Smooth muscle cell (in vitro differentiated cells): ENCODE results near the gene ZFP36L1. TPM values are rescaled to one million over a fixed set of nuclear protein-coding genes. Genes with fewer than 3 reads are reported as not detected.

Experiments used
- DNase-seq: peaks from one replicate; lab custom pipeline; 2025; ENCODE audit not compliant: unreplicated experiment; lab: John Stamatoyannopoulos, UW
- H2AFZ ChIP-seq: fragments of 200-600 bp; sonication (generic); 2 replicates; pipeline ENCODE4 v1.6.0; 2016; ENCODE audit warnings: antibody characterized with exemption, low read depth, mild to moderate bottlenecking
- H3F3A ChIP-seq: fragments of 200-600 bp; sonication (generic); 2 replicates; pipeline ENCODE4 v1.6.0; 2017; ENCODE audit warnings: antibody characterized with exemption, low read depth
- H3K27ac ChIP-seq: fragments of 200-600 bp; sonication (generic); 2 replicates; pipeline ENCODE4 v1.5.1; 2016; ENCODE audit warnings: low read depth, mild to moderate bottlenecking
- H3K27me3 ChIP-seq: fragments of 200-600 bp; sonication (generic); 2 replicates; pipeline ENCODE4 v1.6.1; 2016; ENCODE audit warnings: low read depth, mild to moderate bottlenecking
- H3K36me3 ChIP-seq: fragments of 200-600 bp; sonication (generic); 2 replicates; pipeline ENCODE4 v1.5.1; 2016; ENCODE audit warnings: low read depth
- H3K4me1 ChIP-seq: fragments of 200-600 bp; sonication (generic); 2 replicates; pipeline ENCODE4 v1.5.1; 2016; ENCODE audit warnings: low read depth
- H3K4me2 ChIP-seq: fragments of 200-600 bp; sonication (generic); 2 replicates; pipeline ENCODE4 v1.6.0; 2016; ENCODE audit warnings: mild to moderate bottlenecking
- H3K4me3 ChIP-seq: fragments of 200-600 bp; sonication (generic); 2 replicates; pipeline ENCODE4 v1.5.1; 2016; ENCODE audit warnings: mild to moderate bottlenecking
- H3K79me2 ChIP-seq: fragments of 200-600 bp; sonication (generic); 2 replicates; pipeline ENCODE4 v1.6.0; 2016; ENCODE audit warnings: low read depth, mild to moderate bottlenecking
- H3K9ac ChIP-seq: fragments of 200-600 bp; sonication (generic); 2 replicates; pipeline ENCODE4 v1.6.0; 2016; ENCODE audit warnings: low read depth
- H3K9me3 ChIP-seq: fragments of 200-600 bp; sonication (generic); replicated peaks from 2 replicates; pipeline ENCODE4 v1.5.1; 2016; ENCODE audit warnings: low read depth
- H4K20me1 ChIP-seq: fragments of 200-600 bp; sonication (generic); 2 replicates; pipeline ENCODE4 v1.6.0; 2016; ENCODE audit warnings: low read depth
- CTCF ChIP-seq: fragments of 200-600 bp; sonication (generic); IDR thresholded peaks from 2 replicates; pipeline ENCODE4 v1.5.1; 2017; ENCODE audit warnings: borderline replicate concordance, mild to moderate bottlenecking, antibody characterized with exemption; ENCODE audit not compliant: insufficient read depth, poor library complexity, severe bottlenecking
- WGBS: methylation state at CpG from one replicate; pipeline ENCODE4 v1.1.7; 2016; ENCODE audit warnings: low lambda C conversion rate; 5-methylcytosine and 5-hydroxymethylcytosine counted together
- polyA plus RNA-seq: library from polyadenylated mRNA; unstranded; fragments of >200 nt; fragmentation: Nextera tagmentation; extraction: Ambion mirVana; gene quantifications from 2 replicates; pipeline ENCODE4 v1.2.1, GENCODE V29; 2016
- total RNA-seq: library from RNA; depleted of rRNA; stranded (reverse); fragments of >200 nt; gene quantifications from 2 replicates; pipeline ENCODE4 v1.2.3, GENCODE V29; 2014

The ZFP36L1 gene
- total and polyA plus RNA-seq, 2 experiments from 2014 or later: 166 to 418 TPM

- Histone ChIP-seq H4K20me1 (no peaks in the 10 kb centered on the region), H3K9ac (no peak overlapping the region), H3K4me2 (no peak overlapping the region), H2AFZ (no peak overlapping the region), H3K9me3 (peaks cover 14% of the 10 kb centered on the region), H3K36me3 (peaks cover 36% of the 10 kb centered on the region), H3K4me1 (no peaks in the 10 kb centered on the region), H3K4me3 (no peak overlapping the region), H3K27me3 (no peaks in the 10 kb centered on the region), H3K79me2 (no peaks in the 10 kb centered on the region), H3F3A (no peaks in the 10 kb centered on the region), H3K27ac (no peak overlapping the region)
- DNase-seq: no peak
- TF ChIP-seq CTCF: no peak
- WGBS: 98% methylated on average over 2 of the region's 2 CpGs
These were observed 47.6 kb upstream of the ZFP36L1 start for GRCh38 chr14:68840454-68840853.

- Histone ChIP-seq H4K20me1 (no peaks in the 10 kb centered on the region), H3K27me3 (no peaks in the 10 kb centered on the region), H3K9me3 (peaks cover 14% of the 10 kb centered on the region), H3K4me2 (no peak overlapping the region), H3K36me3 (peaks cover 36% of the 10 kb centered on the region), H3K4me3 (no peak overlapping the region), H3F3A (no peaks in the 10 kb centered on the region), H3K9ac (no peak overlapping the region), H3K79me2 (no peaks in the 10 kb centered on the region), H3K27ac (no peak overlapping the region), H2AFZ (no peak overlapping the region), H3K4me1 (no peaks in the 10 kb centered on the region)
- 81% methylated on average over 1 of the region's 1 CpG for WGBS
- no peak for TF ChIP-seq CTCF
- no peak for DNase-seq
These were observed 43.2 kb upstream of the ZFP36L1 start for GRCh38 chr14:68836082-68836481.

- H3K9ac ChIP-seq: no peak overlapping the region
- TF ChIP-seq CTCF: no peak
- H3F3A ChIP-seq: no peaks in the 10 kb centered on the region
- no peaks in the 10 kb centered on the region for H3K4me1 ChIP-seq
- H3K27me3 ChIP-seq: no peaks in the 10 kb centered on the region
- H3K4me3 ChIP-seq: no peak overlapping the region
- H3K9me3 ChIP-seq: peaks cover 14% of the 10 kb centered on the region
- DNase-seq: no peak
- 85% methylated on average over 6 of the region's 6 CpGs for WGBS
- H3K79me2 ChIP-seq: no peaks in the 10 kb centered on the region
- H2AFZ ChIP-seq: no peak overlapping the region
- no peak overlapping the region for H3K27ac ChIP-seq
- peaks cover 27% of the 10 kb centered on the region for H3K36me3 ChIP-seq
- no peaks in the 10 kb centered on the region for H4K20me1 ChIP-seq
- H3K4me2 ChIP-seq: no peak overlapping the region
These were observed 41.9 kb upstream of the ZFP36L1 start for GRCh38 chr14:68834816-68835215.

DNA sequence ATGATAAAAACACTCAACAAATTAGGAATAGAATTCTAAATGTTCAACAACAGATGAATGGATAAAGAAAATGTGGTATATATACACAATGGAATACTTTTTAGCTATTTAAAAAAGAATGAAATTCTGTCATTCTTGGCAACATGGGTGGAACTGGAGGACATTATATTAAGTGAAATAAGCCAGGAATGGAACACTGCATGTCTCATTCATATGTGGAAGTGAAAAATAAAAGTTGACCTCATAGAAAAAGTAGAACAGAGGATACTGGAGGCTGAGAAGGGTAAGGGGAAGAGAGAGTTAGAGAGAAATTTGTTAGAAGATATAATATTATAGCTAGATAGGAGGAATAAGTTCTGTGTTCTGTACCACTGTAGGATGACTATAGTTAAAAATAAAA, 35.8 kb upstream of the ZFP36L1 start:
- Histone ChIP-seq H3K4me2 (no peak overlapping the region), H3K36me3 (no peaks in the 10 kb centered on the region), H3K27ac (no peak overlapping the region), H3K27me3 (no peaks in the 10 kb centered on the region), H3K9me3 (no peaks in the 10 kb centered on the region), H3K9ac (no peak overlapping the region), H3K4me1 (no peaks in the 10 kb centered on the region), H3F3A (no peaks in the 10 kb centered on the region), H3K4me3 (no peak overlapping the region), H2AFZ (no peak overlapping the region), H4K20me1 (no peaks in the 10 kb centered on the region), H3K79me2 (no peaks in the 10 kb centered on the region)
- TF ChIP-seq CTCF: no peak
- DNase-seq: no peak
